NCI-H1436 treated with DMSO at 0.1 percent for 48 hours (cell line): ENCODE results near the gene VDAC2.

ENCODE experiments used
- DNase-seq: peaks from one replicate; lab custom pipeline; 2025; lab: John Stamatoyannopoulos, UW

VDAC2 gene

GRCh38 chr10:75253281-75254220 lies 43.0 kb downstream of the VDAC2 start:
- no peak for DNase-seq

GRCh38 chr10:75254739-75255138 lies 44.1 kb downstream of the VDAC2 start:
- DNase-seq = no peak

- DNase-seq = no peak
Observed at GRCh38 chr10:75260990-75261389, 50.4 kb downstream of the VDAC2 start.

GRCh38 chr10:75261813-75262705 lies 51.5 kb downstream of the VDAC2 start:
- no peak for DNase-seq

- no peak for DNase-seq
Observed at GRCh38 chr10:75263806-75264205, 53.2 kb downstream of the VDAC2 start.

- no peak for DNase-seq
Observed at GRCh38 chr10:75265856-75266255, 55.3 kb downstream of the VDAC2 start.

GRCh38 chr10:75266945-75267344 lies 56.3 kb downstream of the VDAC2 start:
- no peak for DNase-seq

GRCh38 chr10:75269605-75270004 lies 59.0 kb downstream of the VDAC2 start:
- DNase-seq = no peak

GRCh38 chr10:75272094-75272493 lies 61.5 kb downstream of the VDAC2 start:
- DNase-seq = no peak

- no peak for DNase-seq
Observed at GRCh38 chr10:75272896-75273295, 62.3 kb downstream of the VDAC2 start.

- no peak for DNase-seq
Observed at GRCh38 chr10:75276069-75276872, 65.7 kb downstream of the VDAC2 start.

- DNase-seq = no peak
Observed at GRCh38 chr10:75280236-75280635, 69.6 kb downstream of the VDAC2 start.
